GM10266 (cell line): ENCODE results near the gene ADRA2C.

Source experiments
- DNase-seq: peaks from one replicate; pipeline ENCODE4 v3.0.0; 2012; ENCODE audit errors: extremely low spot score
- TF ChIP-seq, protein P1 (sequence below): IDR thresholded peaks from 2 replicates; pipeline ENCODE4 v1.5.1; 2012; ENCODE audit warnings: mild to moderate bottlenecking, low read depth; ENCODE audit not compliant: control insufficient read depth, insufficient read depth; ENCODE audit errors: missing control alignments

ADRA2C gene

DNA sequence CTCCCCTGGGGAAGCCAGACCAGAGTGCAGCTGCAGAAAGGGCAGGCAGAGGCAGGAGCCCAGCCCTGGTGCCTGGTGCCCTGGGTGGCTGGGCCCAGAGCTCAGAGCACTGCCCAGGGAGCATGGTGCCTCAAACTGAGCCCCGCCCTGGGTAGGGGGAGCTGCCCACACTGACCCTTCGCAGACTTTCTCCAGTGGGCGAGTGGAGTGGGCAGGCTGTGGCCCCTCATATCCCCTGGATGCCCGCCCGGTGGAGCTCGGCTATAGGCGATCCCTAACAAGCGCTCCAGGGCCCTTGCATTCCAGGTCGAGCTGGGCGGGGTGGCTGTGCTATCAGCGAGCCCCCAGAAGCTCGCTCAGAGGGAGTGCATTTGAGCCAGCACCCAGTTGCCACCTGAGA is 17.1 kb upstream of the ADRA2C start:
- no peak for DNase-seq
- TF ChIP-seq, protein P1, sequence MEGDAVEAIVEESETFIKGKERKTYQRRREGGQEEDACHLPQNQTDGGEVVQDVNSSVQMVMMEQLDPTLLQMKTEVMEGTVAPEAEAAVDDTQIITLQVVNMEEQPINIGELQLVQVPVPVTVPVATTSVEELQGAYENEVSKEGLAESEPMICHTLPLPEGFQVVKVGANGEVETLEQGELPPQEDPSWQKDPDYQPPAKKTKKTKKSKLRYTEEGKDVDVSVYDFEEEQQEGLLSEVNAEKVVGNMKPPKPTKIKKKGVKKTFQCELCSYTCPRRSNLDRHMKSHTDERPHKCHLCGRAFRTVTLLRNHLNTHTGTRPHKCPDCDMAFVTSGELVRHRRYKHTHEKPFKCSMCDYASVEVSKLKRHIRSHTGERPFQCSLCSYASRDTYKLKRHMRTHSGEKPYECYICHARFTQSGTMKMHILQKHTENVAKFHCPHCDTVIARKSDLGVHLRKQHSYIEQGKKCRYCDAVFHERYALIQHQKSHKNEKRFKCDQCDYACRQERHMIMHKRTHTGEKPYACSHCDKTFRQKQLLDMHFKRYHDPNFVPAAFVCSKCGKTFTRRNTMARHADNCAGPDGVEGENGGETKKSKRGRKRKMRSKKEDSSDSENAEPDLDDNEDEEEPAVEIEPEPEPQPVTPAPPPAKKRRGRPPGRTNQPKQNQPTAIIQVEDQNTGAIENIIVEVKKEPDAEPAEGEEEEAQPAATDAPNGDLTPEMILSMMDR = no peak

DNA sequence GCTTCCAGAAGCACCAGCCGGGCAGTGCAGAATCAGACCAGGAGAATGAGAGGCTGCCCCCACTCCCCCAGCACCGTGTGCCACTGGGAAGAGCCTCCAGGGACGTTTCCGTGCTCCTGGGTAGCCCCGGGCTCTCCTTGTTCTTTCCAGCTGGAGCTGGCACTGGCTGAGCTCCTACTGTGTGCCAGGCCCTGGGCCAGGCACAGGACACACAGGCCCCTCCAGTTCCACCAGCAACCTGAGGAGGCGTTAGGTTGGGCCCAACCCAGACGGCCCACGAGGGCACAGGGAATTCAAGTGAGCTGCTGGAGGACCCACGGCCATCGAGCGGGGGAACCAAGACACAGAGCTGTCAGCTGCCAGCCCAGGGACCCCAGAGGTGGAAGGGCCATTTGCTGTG is 15.9 kb upstream of the ADRA2C start:
- TF ChIP-seq, protein P1 = no peak
- no peak for DNase-seq

DNA sequence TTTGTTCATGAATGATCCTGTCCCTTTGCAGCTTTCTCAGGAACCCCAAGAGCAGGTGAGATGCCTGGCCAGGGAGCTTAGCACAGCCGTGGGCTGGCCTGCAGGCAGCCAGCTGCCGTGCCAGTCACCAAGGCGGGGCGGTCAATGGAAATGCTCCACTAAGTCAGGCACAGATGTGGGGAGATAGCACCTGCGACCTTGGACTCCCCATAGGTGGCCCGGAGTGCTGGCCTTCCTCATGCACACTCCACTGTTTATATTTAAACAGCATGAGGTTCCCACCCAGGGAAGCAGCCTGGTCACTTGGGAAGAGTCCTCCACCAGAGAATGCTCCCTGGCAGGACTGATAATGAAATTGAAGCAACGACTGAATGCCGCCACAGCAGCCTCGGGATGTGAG is 14.2 kb upstream of the ADRA2C start:
- TF ChIP-seq, protein P1 = no peak
- no peak for DNase-seq

DNA sequence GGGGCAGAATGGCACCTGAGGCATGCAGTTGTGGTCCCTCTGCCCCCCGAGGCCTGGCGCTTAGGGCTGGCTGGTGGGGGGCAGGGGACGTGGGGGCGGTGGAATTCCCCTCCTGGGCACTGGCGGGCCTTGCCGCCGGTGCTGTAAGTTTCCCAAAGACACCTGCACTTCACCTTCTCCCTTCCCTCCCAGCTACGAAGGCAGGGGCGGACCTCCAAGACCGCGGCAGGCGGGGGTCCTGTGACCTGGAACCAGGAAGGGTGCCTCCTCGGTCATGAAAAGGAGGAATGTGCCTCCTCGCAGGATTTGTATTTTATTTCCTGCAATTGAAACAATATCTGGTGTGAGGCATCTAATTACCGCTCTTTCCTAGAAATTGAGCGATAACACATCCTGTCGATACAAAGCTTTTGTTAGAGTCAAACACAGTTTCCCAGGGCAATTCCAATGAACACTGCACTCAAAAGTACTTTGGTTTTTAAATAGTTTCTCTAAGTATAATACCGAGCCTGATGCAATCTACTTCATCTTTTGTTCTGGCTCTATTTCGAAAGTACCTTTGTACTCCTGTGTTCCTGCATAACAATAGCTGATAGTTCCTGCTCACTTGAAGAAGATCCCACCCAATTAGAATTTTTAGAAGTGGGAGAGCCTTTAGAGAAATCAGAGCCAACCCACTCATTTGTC is 12.3 kb upstream of the ADRA2C start:
- TF ChIP-seq, protein P1 = no peak
- DNase-seq = no peak

DNA sequence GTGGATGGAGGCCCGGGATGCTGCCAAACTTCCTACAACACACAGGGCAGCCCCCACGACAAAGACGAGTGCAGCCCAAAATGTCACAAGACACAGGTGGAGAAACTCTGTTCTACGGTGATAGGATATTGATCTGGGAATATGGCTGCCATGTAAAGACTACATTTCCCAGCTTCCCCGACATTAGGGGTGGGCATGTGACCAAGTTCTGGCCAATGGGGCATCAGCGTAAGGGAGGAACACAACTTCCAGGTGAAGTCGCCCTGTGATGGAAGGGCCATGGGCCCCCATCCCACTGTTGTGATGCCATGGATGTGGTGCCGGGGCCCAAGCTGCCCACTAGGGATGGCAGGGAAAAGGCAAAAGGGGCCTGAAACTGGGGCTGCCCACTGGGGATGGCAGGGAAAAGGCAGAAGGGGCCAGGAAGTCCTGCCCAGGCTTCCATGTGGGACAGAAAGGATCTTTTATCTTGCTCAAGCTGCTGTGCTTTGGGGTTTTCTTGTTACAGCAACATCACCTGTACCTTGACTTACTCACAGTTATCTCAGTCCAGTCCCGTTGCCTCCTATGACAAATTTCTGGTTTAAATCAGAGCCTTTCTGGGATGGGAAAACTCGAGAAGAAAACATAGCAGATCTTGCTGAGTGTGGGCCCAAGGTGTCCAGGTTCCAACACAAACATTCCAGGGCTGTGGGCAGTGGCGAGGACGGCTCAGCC is 9.7 kb upstream of the ADRA2C start:
- DNase-seq = no peak
- TF ChIP-seq, protein P1 = no peak

DNA sequence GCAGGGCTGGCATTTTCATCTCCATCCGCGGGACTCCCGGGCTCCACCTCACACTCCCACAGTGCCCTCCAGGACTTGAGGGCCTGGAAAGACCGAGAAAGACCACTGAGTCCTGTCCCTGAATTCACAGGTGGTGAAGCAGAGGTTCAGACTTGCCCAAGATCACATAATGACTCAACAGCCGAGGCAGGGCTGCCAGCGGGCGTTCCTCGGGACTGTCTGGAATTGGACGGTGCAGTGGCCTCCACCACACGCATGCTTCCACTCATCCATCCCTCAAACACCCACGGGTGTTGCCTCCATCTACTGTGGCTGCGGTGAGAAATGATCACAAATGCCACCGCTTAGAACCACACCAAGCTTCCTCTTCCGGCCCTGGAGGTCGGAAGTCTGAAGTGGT is 6.9 kb upstream of the ADRA2C start:
- TF ChIP-seq, protein P1 = no peak
- DNase-seq = no peak

DNA sequence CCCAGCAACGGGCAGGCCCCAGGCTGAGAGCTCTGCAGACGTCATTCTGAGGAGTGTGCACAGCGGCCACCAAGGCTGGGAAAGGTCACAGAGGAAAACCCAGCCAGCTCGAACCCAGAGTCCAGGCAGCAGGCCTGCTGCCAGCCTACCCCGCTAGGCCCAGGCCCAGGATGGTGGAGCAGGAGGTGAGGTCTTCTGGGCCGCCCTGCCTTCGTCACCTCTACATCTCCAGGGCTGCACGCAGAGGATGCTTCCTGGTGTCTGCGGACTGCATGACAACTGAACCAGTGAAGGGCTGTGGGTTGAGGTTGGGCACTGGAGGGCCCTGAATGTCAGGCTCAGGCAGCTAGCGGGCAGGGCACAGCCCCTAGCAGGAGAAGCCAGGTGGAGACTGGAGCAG is 5.8 kb upstream of the ADRA2C start:
- DNase-seq = no peak
- TF ChIP-seq, protein P1 = no peak
